Activated naive CD4-positive, alpha-beta T cell treated with anti-CD3 and anti-CD28 coated beads for 36 hours (primary cell): ENCODE measurements around the gene AIF1L. TPM values are rescaled to one million over a fixed set of nuclear protein-coding genes. Genes with fewer than 3 reads are reported as not detected.
A peak's percentile ranks its signal among the peaks of the same experiment; 100 is the strongest.

Source experiments
- CTCF ChIA-PET: fragments of 350-600 bp; sonication (Branson Sonifier 250); formaldehyde crosslinking; loops from one replicate; lab custom pipeline; 2021; ENCODE audit warnings: antibody characterized with exemption; lab: Charles Lee
- DNase-seq: peaks from one replicate; pipeline ENCODE4 v3.0.0-alpha.2; 2020
- H3K27ac Mint-ChIP-seq: one replicate; pipeline ENCODE4 v1.8.0; 2021; ENCODE audit warnings: mild to moderate bottlenecking, mixed read lengths
- H3K27me3 Mint-ChIP-seq: one replicate; pipeline ENCODE4 v1.8.0; 2021; ENCODE audit warnings: low read depth, mixed read lengths
- H3K36me3 Mint-ChIP-seq: one replicate; pipeline ENCODE4 v1.8.0; 2021; ENCODE audit warnings: low read depth, mixed read lengths
- H3K4me1 Mint-ChIP-seq: one replicate; pipeline ENCODE4 v1.8.0; 2021; ENCODE audit warnings: low read depth, mixed read lengths
- H3K4me3 Mint-ChIP-seq: one replicate; pipeline ENCODE4 v1.8.0; 2021; ENCODE audit warnings: mild to moderate bottlenecking, moderate library complexity, mixed read lengths
- H3K9me3 Mint-ChIP-seq: one replicate; pipeline ENCODE4 v1.8.0; 2021; ENCODE audit warnings: mixed read lengths
- intact Hi-C: fragments of 100-400 bp; cut with micrococcal nuclease; formaldehyde crosslinking; loops from one replicate; pipeline ENCODE4 v1.15.1; 2023
- total RNA-seq, 2 experiments: library from RNA; stranded (reverse); gene quantifications; one replicate each; pipeline ENCODE4 v1.2.3, GENCODE V29; 2021

Gene AIF1L
- total RNA-seq = 1 to 10 TPM; 1.4 to 1.8 TPM

- DNase-seq = peak; percentile 43
- peaks cover 28% of the 10 kb centered on the region for H3K27me3 Mint-ChIP-seq
- no peak within 1 kb of the TSS for H3K27ac Mint-ChIP-seq
- H3K9me3 Mint-ChIP-seq = no peaks in the 10 kb centered on the region
- no peaks in the 10 kb centered on the region for H3K36me3 Mint-ChIP-seq
- intact Hi-C loops = no loop called here
- CTCF ChIA-PET = interaction anchor here (0.6 kb wide), 1 partner anchor 91 kb away, joined by 4 read pairs; no protein-coding TSS in a partner anchor
- peak within 1 kb of the TSS; percentile 62 for H3K4me3 Mint-ChIP-seq
- peaks cover 3% of the 10 kb centered on the region for H3K4me1 Mint-ChIP-seq
Observed at GRCh38 chr9:131096269-131097125, at the start of gene AIF1L. TSS of gene AIF1L (plus strand) at chr9:131096531. CDS start at chr9:131096630, 99 bp downstream.

- intact Hi-C loops = loop anchor here (1.0 to 5.0 kb wide), 5 partner anchors 38 to 339 kb away; partner anchors contain the start of gene LAMC3
- H3K9me3 Mint-ChIP-seq = no peaks in the 10 kb centered on the region
- peaks cover 4% of the 10 kb centered on the region for H3K27me3 Mint-ChIP-seq
- no peak overlapping the region for H3K27ac Mint-ChIP-seq
- peak overlapping the region; percentile 16 for H3K4me3 Mint-ChIP-seq
- peaks cover 8% of the 10 kb centered on the region for H3K4me1 Mint-ChIP-seq
- peak; percentile 78 for DNase-seq
- CTCF ChIA-PET = interaction anchor here (0.5 to 4.4 kb wide), 32 partner anchors 9 to 586 kb away, joined by 3 to 54 read pairs (median 4); no protein-coding TSS in a partner anchor
- no peaks in the 10 kb centered on the region for H3K36me3 Mint-ChIP-seq
Observed at GRCh38 chr9:131046581-131047202, 49.6 kb upstream of the AIF1L start.

GRCh38 chr9:131048332-131048731 lies 48.0 kb upstream of the AIF1L start:
- H3K4me1 Mint-ChIP-seq = peaks cover 8% of the 10 kb centered on the region
- no peak for DNase-seq
- intact Hi-C loops = loop anchor here (5.0 kb wide), 1 partner anchor 341 kb away; no protein-coding TSS in a partner anchor
- CTCF ChIA-PET = interaction anchor here (0.6 to 4.4 kb wide), 5 partner anchors 9 to 290 kb away, joined by 3 to 54 read pairs (median 4); no protein-coding TSS in a partner anchor
- no peaks in the 10 kb centered on the region for H3K36me3 Mint-ChIP-seq
- peaks cover 4% of the 10 kb centered on the region for H3K27me3 Mint-ChIP-seq
- no peaks in the 10 kb centered on the region for H3K9me3 Mint-ChIP-seq
- H3K4me3 Mint-ChIP-seq = no peak overlapping the region
- no peak overlapping the region for H3K27ac Mint-ChIP-seq

- Mint-ChIP-seq H3K27ac (no peak overlapping the region), H3K4me3 (no peak overlapping the region), H3K4me1 (peaks cover 8% of the 10 kb centered on the region), H3K27me3 (peaks cover 4% of the 10 kb centered on the region), H3K36me3 (no peaks in the 10 kb centered on the region), H3K9me3 (no peaks in the 10 kb centered on the region)
- intact Hi-C loops = loop anchor here (5.0 kb wide), 1 partner anchor 342 kb away; no protein-coding TSS in a partner anchor
- CTCF ChIA-PET = interaction anchor here (0.6 to 4.4 kb wide), 6 partner anchors 8 to 318 kb away, joined by 3 to 54 read pairs (median 4); no protein-coding TSS in a partner anchor
- DNase-seq = no peak
Observed at GRCh38 chr9:131048820-131049219, 47.5 kb upstream of the AIF1L start.

- DNase-seq = no peak
- Mint-ChIP-seq H3K9me3 (no peaks in the 10 kb centered on the region), H3K4me1 (peaks cover 6% of the 10 kb centered on the region), H3K27ac (no peak overlapping the region), H3K36me3 (no peaks in the 10 kb centered on the region), H3K4me3 (no peak overlapping the region), H3K27me3 (peaks cover 4% of the 10 kb centered on the region)
- CTCF ChIA-PET = interaction anchor here (2.5 kb wide), 1 partner anchor 7 kb away, joined by 13 read pairs; no protein-coding TSS in a partner anchor
- intact Hi-C loops = loop anchor here (5.0 kb wide), 1 partner anchor 343 kb away; no protein-coding TSS in a partner anchor
Observed at GRCh38 chr9:131049829-131050715, 46.3 kb upstream of the AIF1L start.

GRCh38 chr9:131050831-131051230 lies 45.5 kb upstream of the AIF1L start:
- intact Hi-C loops = no loop called here
- CTCF ChIA-PET = no interaction called here
- peaks cover 4% of the 10 kb centered on the region for H3K27me3 Mint-ChIP-seq
- peaks cover 2% of the 10 kb centered on the region for H3K4me1 Mint-ChIP-seq
- H3K4me3 Mint-ChIP-seq = no peak overlapping the region
- no peak for DNase-seq
- H3K36me3 Mint-ChIP-seq = no peaks in the 10 kb centered on the region
- no peaks in the 10 kb centered on the region for H3K9me3 Mint-ChIP-seq
- no peak overlapping the region for H3K27ac Mint-ChIP-seq

GRCh38 chr9:131051592-131052517 lies 44.5 kb upstream of the AIF1L start:
- intact Hi-C loops = no loop called here
- no peaks in the 10 kb centered on the region for H3K9me3 Mint-ChIP-seq
- no peaks in the 10 kb centered on the region for H3K4me1 Mint-ChIP-seq
- H3K27me3 Mint-ChIP-seq = peaks cover 2% of the 10 kb centered on the region
- DNase-seq = no peak
- H3K27ac Mint-ChIP-seq = no peak overlapping the region
- H3K4me3 Mint-ChIP-seq = no peak overlapping the region
- CTCF ChIA-PET = interaction anchor here (0.6 kb wide), 1 partner anchor 169 kb away, joined by 8 read pairs; no protein-coding TSS in a partner anchor
- H3K36me3 Mint-ChIP-seq = no peaks in the 10 kb centered on the region

GRCh38 chr9:131053896-131054295 lies 42.4 kb upstream of the AIF1L start:
- Mint-ChIP-seq H3K4me3 (no peak overlapping the region), H3K9me3 (no peaks in the 10 kb centered on the region), H3K36me3 (no peaks in the 10 kb centered on the region), H3K27ac (no peak overlapping the region), H3K27me3 (no peaks in the 10 kb centered on the region), H3K4me1 (no peaks in the 10 kb centered on the region)
- CTCF ChIA-PET = interaction anchor here (0.7 to 0.9 kb wide), 3 partner anchors 15 to 505 kb away, joined by 3 to 5 read pairs (median 3); no protein-coding TSS in a partner anchor
- intact Hi-C loops = no loop called here
- no peak for DNase-seq

- CTCF ChIA-PET = interaction anchor here (0.6 to 3.3 kb wide), 12 partner anchors 8 to 293 kb away, joined by 3 to 29 read pairs (median 4); partner anchors contain the start of gene NUP214
- H3K4me1 Mint-ChIP-seq = no peaks in the 10 kb centered on the region
- H3K36me3 Mint-ChIP-seq = no peaks in the 10 kb centered on the region
- H3K4me3 Mint-ChIP-seq = no peak overlapping the region
- H3K27me3 Mint-ChIP-seq = no peaks in the 10 kb centered on the region
- intact Hi-C loops = no loop called here
- no peak overlapping the region for H3K27ac Mint-ChIP-seq
- no peaks in the 10 kb centered on the region for H3K9me3 Mint-ChIP-seq
- DNase-seq = no peak
Observed at GRCh38 chr9:131056781-131057506, 39.4 kb upstream of the AIF1L start.

GRCh38 chr9:131060900-131061630 lies 35.3 kb upstream of the AIF1L start:
- Mint-ChIP-seq H3K36me3 (no peaks in the 10 kb centered on the region), H3K9me3 (no peaks in the 10 kb centered on the region), H3K4me3 (no peak overlapping the region), H3K27me3 (no peaks in the 10 kb centered on the region), H3K4me1 (no peaks in the 10 kb centered on the region), H3K27ac (no peak overlapping the region)
- intact Hi-C loops = no loop called here
- CTCF ChIA-PET = no interaction called here
- DNase-seq = no peak
